ENCODE results near the gene RNF14.

The RNF14 gene

GRCh38 chr5:141949511-141949910 is 19.4 kb upstream of the RNF14 start:
- no peak for DNase-seq

GRCh38 chr5:141950207-141951005 is 18.5 kb upstream of the RNF14 start:
- no peak for DNase-seq

- DNase-seq, result peak; percentile 16 to 18
Observed at GRCh38 chr5:141951332-141951781, 17.5 kb upstream of the RNF14 start.

GRCh38 chr5:141952020-141952419 is 16.9 kb upstream of the RNF14 start:
- DNase-seq, result no peak

GRCh38 chr5:141954194-141954593 is 14.7 kb upstream of the RNF14 start:
- no peak for DNase-seq

- DNase-seq, result no peak
Observed at GRCh38 chr5:141957367-141957996, 11.4 kb upstream of the RNF14 start.

- DNase-seq, result no peak
Observed at GRCh38 chr5:141958113-141958512, 10.8 kb upstream of the RNF14 start, which contains the start of gene PCDH12. Gene PCDH12 (minus strand): TSS chr5:141958202. CDS start chr5:141957851, 351 bp downstream.

GRCh38 chr5:141958546-141959172 is 10.2 kb upstream of the RNF14 start:
- no peak for DNase-seq

- DNase-seq, result peak in 1 of 2 experiments; percentile 12
Observed at GRCh38 chr5:141960018-141960417, 8.9 kb upstream of the RNF14 start.

GRCh38 chr5:141960449-141961323 is 8.2 kb upstream of the RNF14 start:
- peak; percentile 85 to 89 for DNase-seq

- DNase-seq, result no peak
Observed at GRCh38 chr5:141961466-141961865, 7.4 kb upstream of the RNF14 start.

- DNase-seq, result no peak
Observed at GRCh38 chr5:141963701-141964100, 5.2 kb upstream of the RNF14 start.

GRCh38 chr5:141965071-141965470 is 3.8 kb upstream of the RNF14 start:
- DNase-seq, result no peak

GRCh38 chr5:141966275-141966962 is 2.5 kb upstream of the RNF14 start:
- DNase-seq, result no peak

GRCh38 chr5:141966963-141967333 is 2.0 kb upstream of the RNF14 start:
- DNase-seq, result no peak

GRCh38 chr5:141969783-141970771 is 1.2 kb downstream of the RNF14 start:
- no peak for DNase-seq

GRCh38 chr5:141973871-141974595 is 5.1 kb downstream of the RNF14 start:
- DNase-seq, result no peak

GRCh38 chr5:141976176-141976575 is 7.3 kb downstream of the RNF14 start:
- no peak for DNase-seq

GRCh38 chr5:141978389-141978788 is 9.5 kb downstream of the RNF14 start:
- no peak for DNase-seq

- no peak for DNase-seq
Observed at GRCh38 chr5:141982626-141983025, 13.7 kb downstream of the RNF14 start.

All from activated CD4-positive, alpha-beta T cell treated with anti-CD3 and anti-CD28 coated beads, Interleukin-2, amount 50 U/mL, for 4 hours (primary cell).